Esophagus muscularis mucosa (tissue), 4 donors: Measurements from ENCODE around the gene NTN1. TPM values are rescaled to one million over a fixed set of nuclear protein-coding genes. Genes with fewer than 3 reads are reported as not detected.

Source experiments
- DNase-seq: peaks from one replicate; pipeline ENCODE4 v3.0.0-alpha.2; 2017; ENCODE audit errors: extremely low spot score
- H3K27ac ChIP-seq, 4 donors: fragments of 200-600 bp; sonication (generic); replicated peaks in 1 of 4; 1 replicate in 3 of 4; 2 replicates in 1 of 4; pipeline ENCODE4 v1.5.1; 2016 to 2019; ENCODE audit warnings: mild to moderate bottlenecking in 1 of 4
- H3K27me3 ChIP-seq, 4 donors: fragments of 200-600 bp; sonication (generic); one replicate each; pipeline versions ENCODE4 v1.5.1 to v1.6.0; 2016 to 2019
- H3K36me3 ChIP-seq, 4 donors: fragments of 200-600 bp; sonication (generic); one replicate each; pipeline ENCODE4 v1.5.1; 2016 to 2019
- H3K4me1 ChIP-seq, 4 donors: fragments of 200-600 bp; sonication (generic); one replicate each; pipeline ENCODE4 v1.5.1; 2016 to 2019
- H3K4me3 ChIP-seq, 4 donors: fragments of 200-600 bp; sonication (generic); 1 replicate in 2 of 4; 2 replicates in 2 of 4; pipeline ENCODE4 v1.5.1; 2016 to 2019; ENCODE audit warnings: mild to moderate bottlenecking in 4 of 4, moderate library complexity in 1 of 4
- H3K9me3 ChIP-seq, 4 donors: fragments of 200-600 bp; sonication (generic); 1 replicate in 3 of 4; 2 replicates in 1 of 4; pipeline ENCODE4 v1.5.1; 2016 to 2019
- EP300 ChIP-seq: sonication (generic); formaldehyde crosslinking; IDR thresholded peaks from one replicate; pipeline ENCODE4 v1.6.1; 2017; ENCODE audit warnings: antibody characterized with exemption
- POLR2A ChIP-seq: fragments of 450-650 bp; IDR thresholded peaks from one replicate; pipeline ENCODE4 v1.6.1; 2017; ENCODE audit warnings: antibody characterized with exemption, moderate library complexity, mild to moderate bottlenecking, low read depth
- POLR2AphosphoS5 ChIP-seq, 2 donors: sonication (generic); formaldehyde crosslinking; IDR thresholded peaks; one replicate each; pipeline ENCODE4 v1.6.1; 2017; ENCODE audit warnings: antibody characterized with exemption in 2 of 2
- WGBS: methylation state at CpG from one replicate; pipeline ENCODE4 v1.1.5; 2018; 5-methylcytosine and 5-hydroxymethylcytosine counted together
- intact Hi-C: fragments of 100-400 bp; cut with DNase I; formaldehyde crosslinking; loops from one replicate; pipeline ENCODE4 v1.15.1; 2023
- total RNA-seq, 4 donors: library from RNA; depleted of rRNA; stranded (reverse); fragments of >200 nt; gene quantifications; one replicate each; pipeline versions ENCODE4 v1.1.0 to v1.2.1, GENCODE V29; 2016
- TF ChIP-seq, protein P1 (sequence below), 3 experiments: fragments of 200-600 bp in 2 of 3; fragments of 450-650 bp in 1 of 3; sonication (generic) in 2 of 3; IDR thresholded peaks; one replicate each; pipeline ENCODE4 v1.5.1; 2017 to 2019; ENCODE audit warnings: antibody characterized with exemption in 3 of 3, mild to moderate bottlenecking in 2 of 3, moderate library complexity in 1 of 3

NTN1 gene
- total RNA-seq, 4 donors from 2014 or later: 69.3 to 179 (median 117) TPM

GRCh38 chr17:8994319-8994718 is 27.0 kb upstream of the NTN1 start:
- TF ChIP-seq POLR2A (no peak), POLR2AphosphoS5 (IDR thresholded peaks at IDR 0.05) (no peak), EP300 (no peak)
- TF ChIP-seq, protein P1, sequence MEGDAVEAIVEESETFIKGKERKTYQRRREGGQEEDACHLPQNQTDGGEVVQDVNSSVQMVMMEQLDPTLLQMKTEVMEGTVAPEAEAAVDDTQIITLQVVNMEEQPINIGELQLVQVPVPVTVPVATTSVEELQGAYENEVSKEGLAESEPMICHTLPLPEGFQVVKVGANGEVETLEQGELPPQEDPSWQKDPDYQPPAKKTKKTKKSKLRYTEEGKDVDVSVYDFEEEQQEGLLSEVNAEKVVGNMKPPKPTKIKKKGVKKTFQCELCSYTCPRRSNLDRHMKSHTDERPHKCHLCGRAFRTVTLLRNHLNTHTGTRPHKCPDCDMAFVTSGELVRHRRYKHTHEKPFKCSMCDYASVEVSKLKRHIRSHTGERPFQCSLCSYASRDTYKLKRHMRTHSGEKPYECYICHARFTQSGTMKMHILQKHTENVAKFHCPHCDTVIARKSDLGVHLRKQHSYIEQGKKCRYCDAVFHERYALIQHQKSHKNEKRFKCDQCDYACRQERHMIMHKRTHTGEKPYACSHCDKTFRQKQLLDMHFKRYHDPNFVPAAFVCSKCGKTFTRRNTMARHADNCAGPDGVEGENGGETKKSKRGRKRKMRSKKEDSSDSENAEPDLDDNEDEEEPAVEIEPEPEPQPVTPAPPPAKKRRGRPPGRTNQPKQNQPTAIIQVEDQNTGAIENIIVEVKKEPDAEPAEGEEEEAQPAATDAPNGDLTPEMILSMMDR (IDR thresholded peaks at IDR 0.05): peak; percentile 72 to 85 (median 76)
- Histone ChIP-seq H3K36me3 (no peaks in the 10 kb centered on the region), H3K9me3 (no peaks in the 10 kb centered on the region), H3K4me1 (peaks cover 0 to 8% (median 6%) of the 10 kb centered on the region in 4 donors), H3K27ac (no peak overlapping the region), H3K4me3 (no peak overlapping the region), H3K27me3 (no peaks in the 10 kb centered on the region)
- intact Hi-C loops: no loop called here
- 50% methylated on average over 7 of the region's 7 CpGs for whole genome bisulfite sequencing
- DNase-seq: no peak

GRCh38 chr17:8995711-8996110 is 25.6 kb upstream of the NTN1 start:
- intact Hi-C loops: no loop called here
- H3K27me3 ChIP-seq: no peaks in the 10 kb centered on the region
- no peaks in the 10 kb centered on the region for H3K36me3 ChIP-seq
- 77% methylated on average over 7 of the region's 7 CpGs for WGBS
- H3K27ac ChIP-seq: no peak overlapping the region
- no peaks in the 10 kb centered on the region for H3K9me3 ChIP-seq
- no peak for DNase-seq
- TF ChIP-seq EP300 (no peak), POLR2A (no peak), POLR2AphosphoS5 (IDR thresholded peaks at IDR 0.05) (no peak)
- TF ChIP-seq, protein P1 (IDR thresholded peaks at IDR 0.05): no peak
- H3K4me1 ChIP-seq: peaks cover 0 to 8% (median 6%) of the 10 kb centered on the region in 4 donors
- H3K4me3 ChIP-seq: no peak overlapping the region

- H3K9me3 ChIP-seq: no peaks in the 10 kb centered on the region
- peaks cover 4 to 13% (median 11%) of the 10 kb centered on the region in 4 donors for H3K4me1 ChIP-seq
- H3K4me3 ChIP-seq: no peak overlapping the region
- intact Hi-C loops: no loop called here
- no peak overlapping the region for H3K27ac ChIP-seq
- peaks cover 0 to 7% (median 1%) of the 10 kb centered on the region in 4 donors for H3K27me3 ChIP-seq
- no peak for DNase-seq
- WGBS: 22% methylated on average over 9 of the region's 9 CpGs
- H3K36me3 ChIP-seq: no peaks in the 10 kb centered on the region
- TF ChIP-seq, protein P1 (IDR thresholded peaks at IDR 0.05): peak; percentile 74 to 86 (median 74)
- no peak for TF ChIP-seq POLR2AphosphoS5 (IDR thresholded peaks at IDR 0.05)
- no peak for TF ChIP-seq EP300
- TF ChIP-seq POLR2A: no peak
These were observed 23.2 kb upstream of the NTN1 start for GRCh38 chr17:8997994-8998628.

DNA sequence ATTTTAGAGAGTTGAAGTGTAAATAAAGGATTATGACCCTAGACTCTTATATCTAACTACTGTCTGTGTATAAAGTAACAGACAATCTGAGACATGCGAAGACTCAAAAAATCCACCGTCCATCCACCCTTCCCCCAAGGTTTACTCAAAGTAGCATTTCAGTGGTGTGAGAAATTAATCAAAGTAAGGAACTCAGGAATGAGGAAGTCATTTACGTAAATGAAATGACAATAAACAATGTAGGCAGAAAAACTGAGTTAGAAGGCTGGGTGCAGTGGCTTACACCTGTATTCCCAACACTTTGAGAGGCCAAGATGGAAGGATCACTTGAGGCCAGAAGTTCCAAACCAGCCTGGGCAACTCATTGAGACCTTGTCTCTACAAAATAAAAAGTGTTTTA is 19.8 kb upstream of the NTN1 start:
- Histone ChIP-seq H3K27me3 (peaks cover 0 to 21% (median 1%) of the 10 kb centered on the region in 4 donors), H3K9me3 (no peaks in the 10 kb centered on the region), H3K4me3 (no peak overlapping the region), H3K27ac (no peak overlapping the region), H3K36me3 (no peaks in the 10 kb centered on the region), H3K4me1 (peaks cover 14 to 44% (median 42%) of the 10 kb centered on the region in 4 donors)
- intact Hi-C loops: loop anchor here (5.0 kb wide), 1 partner anchor 291 kb away; no protein-coding TSS in a partner anchor
- no peak for DNase-seq
- 80% methylated on average over 3 of the region's 3 CpGs for WGBS
- no peak for TF ChIP-seq EP300
- TF ChIP-seq POLR2AphosphoS5 (IDR thresholded peaks at IDR 0.05): no peak
- no peak for TF ChIP-seq POLR2A
- TF ChIP-seq, protein P1 (IDR thresholded peaks at IDR 0.05): no peak

- peak overlapping the region; percentile 69 to 79 (median 74) for H3K4me3 ChIP-seq
- peak overlapping the region in 1 of 4 donors; percentile 79 for H3K27ac ChIP-seq
- intact Hi-C loops: loop anchor here (5.0 kb wide), 1 partner anchor 290 kb away; no protein-coding TSS in a partner anchor
- peaks cover 14 to 45% (median 45%) of the 10 kb centered on the region in 4 donors for H3K4me1 ChIP-seq
- 61% methylated on average over 15 of the region's 15 CpGs for WGBS
- H3K36me3 ChIP-seq: no peaks in the 10 kb centered on the region
- peaks cover 0 to 21% (median 1%) of the 10 kb centered on the region in 4 donors for H3K27me3 ChIP-seq
- no peaks in the 10 kb centered on the region for H3K9me3 ChIP-seq
- DNase-seq: no peak
- TF ChIP-seq EP300 (no peak), POLR2AphosphoS5 (IDR thresholded peaks at IDR 0.05) (no peak), POLR2A (no peak)
- TF ChIP-seq, protein P1 (IDR thresholded peaks at IDR 0.05): no peak
These were observed 19.1 kb upstream of the NTN1 start for GRCh38 chr17:9002227-9002605.
